Right atrium auricular region (tissue), 2 donors: ENCODE measurements around the gene ZDHHC11B. TPM values are rescaled to one million over a fixed set of nuclear protein-coding genes. Genes with fewer than 3 reads are reported as not detected.
"Not testable (repeated sequence)": the region's sequence is repeated elsewhere in the genome, so short reads cannot be mapped to it uniquely, and the experiment has no call there.

ENCODE experiments used
- DNase-seq: peaks from one replicate; pipeline ENCODE4 v3.0.0-alpha.2; 2019; ENCODE audit warnings: low spot score
- H3K27ac ChIP-seq, 2 donors: fragments of 200-600 bp; sonication (generic); 1 replicate in 1 of 2; 2 replicates in 1 of 2; pipeline ENCODE4 v1.5.1; 2016 to 2019
- H3K27me3 ChIP-seq, 2 donors: fragments of 200-600 bp; sonication (generic); one replicate each; pipeline versions ENCODE4 v1.5.1 to v1.6.0; 2017 to 2019
- H3K36me3 ChIP-seq: fragments of 200-600 bp; sonication (generic); one replicate; pipeline ENCODE4 v1.5.1; 2016
- H3K4me1 ChIP-seq, 2 donors: fragments of 200-600 bp; sonication (generic); one replicate each; pipeline versions ENCODE4 v1.5.1 to v1.6.0; 2017 to 2019
- H3K4me3 ChIP-seq, 2 donors: fragments of 200-600 bp; sonication (generic); 1 replicate in 1 of 2; 2 replicates in 1 of 2; pipeline ENCODE4 v1.5.1; 2017 to 2019; ENCODE audit warnings: mild to moderate bottlenecking in 1 of 2, moderate library complexity in 1 of 2
- H3K9me3 ChIP-seq, 2 donors: fragments of 200-600 bp; sonication (generic); one replicate each; pipeline ENCODE4 v1.5.1; 2019
- total RNA-seq, 2 donors: library from RNA; depleted of rRNA; stranded (reverse); fragments of >200 nt; gene quantifications; one replicate each; pipeline ENCODE4 v1.1.0, GENCODE V29; 2016
- TF ChIP-seq, protein P1 (sequence below), 2 donors: fragments of 200-600 bp; sonication (generic); IDR thresholded peaks; one replicate each; pipeline ENCODE4 v1.5.1; 2019; ENCODE audit warnings: antibody characterized with exemption in 2 of 2

Gene ZDHHC11B
- total RNA-seq, 2 donors from 2014 or later, result 4.0 to 7.5 TPM

DNA sequence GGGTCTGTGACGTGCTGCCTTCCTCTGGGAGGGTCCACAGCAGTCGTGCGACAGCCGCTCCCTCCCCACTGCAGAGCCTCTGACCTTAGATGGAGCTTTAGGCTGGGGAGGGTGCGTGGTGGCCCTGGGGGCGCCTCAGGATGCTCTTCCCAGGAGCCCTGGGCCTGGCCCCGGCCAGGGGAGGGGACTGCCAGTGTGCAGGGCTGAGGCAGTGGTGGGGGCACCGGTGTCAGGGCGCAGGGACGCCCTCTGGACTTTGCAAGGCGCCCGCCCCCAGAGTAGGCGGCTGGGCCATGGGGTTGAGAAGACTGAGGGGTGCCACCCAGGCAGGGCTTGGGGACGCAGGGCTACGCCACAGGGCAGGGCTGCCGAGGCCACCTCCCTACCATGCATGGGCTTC, 106.0 kb downstream of the ZDHHC11B start:
- not testable (repeated sequence) for H3K9me3 ChIP-seq, H3K27me3 ChIP-seq, H3K36me3 ChIP-seq, DNase-seq, H3K27ac ChIP-seq, H3K4me3 ChIP-seq
- peaks cover 0 to 15% of the 10 kb centered on the region in 2 donors for H3K4me1 ChIP-seq

DNA sequence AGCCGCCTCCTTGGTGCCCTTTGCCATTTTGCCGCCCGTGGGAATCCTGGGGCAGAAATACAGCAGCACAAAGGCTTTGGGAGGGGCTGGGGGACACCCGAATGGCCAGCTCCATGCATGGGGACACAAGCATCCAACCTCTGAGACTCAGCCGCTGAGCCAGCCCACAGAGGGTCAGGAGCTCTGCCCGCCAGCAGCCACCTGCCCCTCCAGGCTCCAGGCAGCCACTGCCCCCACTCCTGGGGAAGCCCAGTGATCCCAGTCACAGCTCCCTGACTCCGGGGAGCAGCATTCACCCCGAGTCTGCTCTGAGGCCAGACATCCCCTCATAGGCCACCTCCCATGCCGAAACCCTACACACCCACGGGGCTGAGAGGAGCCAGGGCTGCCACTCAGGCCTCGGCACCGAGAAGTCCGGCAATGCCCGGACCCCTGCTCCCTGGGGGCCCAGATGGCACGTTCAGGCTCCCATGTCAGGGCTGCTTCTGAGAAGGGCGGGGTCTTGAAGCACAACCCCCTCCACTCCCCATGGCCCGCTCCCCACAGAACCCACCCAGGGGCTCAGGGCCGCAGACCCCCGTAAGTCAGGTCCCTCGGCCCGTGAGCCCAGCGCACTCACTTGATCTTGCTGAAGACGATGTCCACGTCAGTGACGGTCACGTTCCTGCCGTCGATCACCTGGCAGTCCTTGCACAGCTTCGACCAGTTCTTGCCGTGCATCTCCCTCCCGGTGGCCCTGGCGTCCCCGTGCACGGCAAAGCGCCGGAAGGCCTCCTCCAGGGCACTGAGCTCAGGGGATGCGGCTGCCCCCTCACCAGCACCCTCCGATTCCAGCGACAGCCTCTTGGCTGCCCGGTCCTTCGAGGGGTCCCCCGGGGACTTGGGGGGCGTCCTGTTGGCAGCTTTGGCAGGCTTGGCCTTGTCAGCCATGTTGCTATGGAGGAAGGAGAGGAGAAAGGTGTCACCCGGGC, 107.1 kb downstream of the ZDHHC11B start:
- TF ChIP-seq, protein P1, sequence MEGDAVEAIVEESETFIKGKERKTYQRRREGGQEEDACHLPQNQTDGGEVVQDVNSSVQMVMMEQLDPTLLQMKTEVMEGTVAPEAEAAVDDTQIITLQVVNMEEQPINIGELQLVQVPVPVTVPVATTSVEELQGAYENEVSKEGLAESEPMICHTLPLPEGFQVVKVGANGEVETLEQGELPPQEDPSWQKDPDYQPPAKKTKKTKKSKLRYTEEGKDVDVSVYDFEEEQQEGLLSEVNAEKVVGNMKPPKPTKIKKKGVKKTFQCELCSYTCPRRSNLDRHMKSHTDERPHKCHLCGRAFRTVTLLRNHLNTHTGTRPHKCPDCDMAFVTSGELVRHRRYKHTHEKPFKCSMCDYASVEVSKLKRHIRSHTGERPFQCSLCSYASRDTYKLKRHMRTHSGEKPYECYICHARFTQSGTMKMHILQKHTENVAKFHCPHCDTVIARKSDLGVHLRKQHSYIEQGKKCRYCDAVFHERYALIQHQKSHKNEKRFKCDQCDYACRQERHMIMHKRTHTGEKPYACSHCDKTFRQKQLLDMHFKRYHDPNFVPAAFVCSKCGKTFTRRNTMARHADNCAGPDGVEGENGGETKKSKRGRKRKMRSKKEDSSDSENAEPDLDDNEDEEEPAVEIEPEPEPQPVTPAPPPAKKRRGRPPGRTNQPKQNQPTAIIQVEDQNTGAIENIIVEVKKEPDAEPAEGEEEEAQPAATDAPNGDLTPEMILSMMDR (IDR thresholded peaks at IDR 0.05), result no peak
- Histone ChIP-seq H3K9me3 (no peaks in the 10 kb centered on the region), H3K36me3 (no peaks in the 10 kb centered on the region), H3K27ac (no peak overlapping the region), H3K4me1 (peaks cover 0 to 26% of the 10 kb centered on the region in 2 donors), H3K27me3 (no peaks in the 10 kb centered on the region), H3K4me3 (no peak overlapping the region)
- peak; percentile 48 for DNase-seq

DNA sequence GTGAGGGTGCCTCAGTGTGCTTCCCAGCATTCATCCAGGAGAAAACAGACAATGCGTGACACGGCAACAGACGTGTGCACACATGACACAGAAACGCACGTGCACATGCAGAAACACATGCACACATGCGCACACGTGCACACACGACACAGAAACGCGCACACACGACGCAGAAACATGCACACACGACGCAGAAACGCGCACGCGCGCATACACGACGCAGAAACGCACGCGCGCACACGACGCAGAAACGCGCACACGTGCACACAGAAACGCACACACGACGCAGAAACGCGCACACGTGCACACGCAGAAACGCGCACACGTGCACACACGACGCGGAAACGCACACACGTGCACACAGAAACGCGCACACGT, 107.8 kb downstream of the ZDHHC11B start:
- Histone ChIP-seq H3K9me3 (no peaks in the 10 kb centered on the region), H3K4me3 (no peak overlapping the region), H3K27ac (no peak overlapping the region), H3K27me3 (no peaks in the 10 kb centered on the region), H3K4me1 (peaks cover 0 to 33% of the 10 kb centered on the region in 2 donors), H3K36me3 (no peaks in the 10 kb centered on the region)
- TF ChIP-seq, protein P1 (IDR thresholded peaks at IDR 0.05), result no peak
- peak; percentile 49 for DNase-seq

GRCh38 chr5:675871-676698, 108.4 kb downstream of the ZDHHC11B start:
- TF ChIP-seq, protein P1 (IDR thresholded peaks at IDR 0.05), result no peak
- no peaks in the 10 kb centered on the region for H3K27me3 ChIP-seq
- no peak for DNase-seq
- H3K4me1 ChIP-seq, result peaks cover 0 to 39% of the 10 kb centered on the region in 2 donors
- H3K36me3 ChIP-seq, result no peaks in the 10 kb centered on the region
- no peak overlapping the region for H3K4me3 ChIP-seq
- no peaks in the 10 kb centered on the region for H3K9me3 ChIP-seq
- no peak overlapping the region for H3K27ac ChIP-seq

GRCh38 chr5:675111-675870, 109.2 kb downstream of the ZDHHC11B start:
- Histone ChIP-seq H3K27me3 (no peaks in the 10 kb centered on the region), H3K36me3 (no peaks in the 10 kb centered on the region), H3K4me3 (no peak overlapping the region), H3K9me3 (no peaks in the 10 kb centered on the region), H3K27ac (no peak overlapping the region), H3K4me1 (peaks cover 0 to 42% of the 10 kb centered on the region in 2 donors)
- DNase-seq, result no peak
- TF ChIP-seq, protein P1 (IDR thresholded peaks at IDR 0.05), result no peak
